HUDEP-2 (cell line): Measurements from ENCODE around the gene SOD1.
"Not testable (repeated sequence)": the region's sequence is repeated elsewhere in the genome, so short reads cannot be mapped to it uniquely, and the experiment has no call there.

ENCODE experiments used
- DNase-seq, 76 experiments: peaks; one replicate each; lab custom pipeline; 2025; ENCODE audit not compliant: unreplicated experiment in 76 of 76; lab: John Stamatoyannopoulos, UW

SOD1 gene

DNA sequence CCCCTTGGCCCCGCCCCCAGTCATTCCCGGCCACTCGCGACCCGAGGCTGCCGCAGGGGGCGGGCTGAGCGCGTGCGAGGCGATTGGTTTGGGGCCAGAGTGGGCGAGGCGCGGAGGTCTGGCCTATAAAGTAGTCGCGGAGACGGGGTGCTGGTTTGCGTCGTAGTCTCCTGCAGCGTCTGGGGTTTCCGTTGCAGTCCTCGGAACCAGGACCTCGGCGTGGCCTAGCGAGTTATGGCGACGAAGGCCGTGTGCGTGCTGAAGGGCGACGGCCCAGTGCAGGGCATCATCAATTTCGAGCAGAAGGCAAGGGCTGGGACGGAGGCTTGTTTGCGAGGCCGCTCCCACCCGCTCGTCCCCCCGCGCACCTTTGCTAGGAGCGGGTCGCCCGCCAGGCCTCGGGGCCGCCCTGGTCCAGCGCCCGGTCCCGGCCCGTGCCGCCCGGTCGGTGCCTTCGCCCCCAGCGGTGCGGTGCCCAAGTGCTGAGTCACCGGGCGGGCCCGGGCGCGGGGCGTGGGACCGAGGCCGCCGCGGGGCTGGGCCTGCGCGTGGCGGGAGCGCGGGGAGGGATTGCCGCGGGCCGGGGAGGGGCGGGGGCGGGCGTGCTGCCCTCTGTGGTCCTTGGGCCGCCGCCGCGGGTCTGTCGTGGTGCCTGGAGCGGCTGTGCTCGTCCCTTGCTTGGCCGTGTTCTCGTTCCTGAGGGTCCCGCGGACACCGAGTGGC, at the start of gene SOD1:
SOD1 (plus strand) TSS at position 158 of the 723 bp plus-strand sequence; CDS start at position 235, 77 bp downstream.
- DNase-seq = peak; percentile 46 to 99 (median 96)

DNA sequence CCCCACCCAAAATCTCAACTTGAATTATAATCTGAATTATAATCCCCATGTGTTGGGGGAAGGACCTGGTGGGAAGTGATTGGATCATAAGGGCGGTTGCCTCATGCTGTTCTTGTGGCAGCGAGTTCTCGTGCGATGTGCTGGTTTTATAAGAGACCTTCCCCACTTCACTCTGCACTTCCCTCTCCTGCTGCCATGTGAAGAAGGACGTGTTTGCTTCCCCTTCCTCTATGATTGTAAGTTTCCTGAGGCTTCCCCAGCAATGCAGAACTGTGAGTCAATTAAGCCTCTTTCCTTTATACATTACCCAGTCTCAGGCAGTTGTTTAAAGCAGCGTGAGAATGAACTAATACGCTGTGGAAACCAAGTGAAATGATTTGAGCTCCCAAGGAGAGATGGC, 48.0 kb upstream of the SOD1 start:
- DNase-seq = no peak

DNA sequence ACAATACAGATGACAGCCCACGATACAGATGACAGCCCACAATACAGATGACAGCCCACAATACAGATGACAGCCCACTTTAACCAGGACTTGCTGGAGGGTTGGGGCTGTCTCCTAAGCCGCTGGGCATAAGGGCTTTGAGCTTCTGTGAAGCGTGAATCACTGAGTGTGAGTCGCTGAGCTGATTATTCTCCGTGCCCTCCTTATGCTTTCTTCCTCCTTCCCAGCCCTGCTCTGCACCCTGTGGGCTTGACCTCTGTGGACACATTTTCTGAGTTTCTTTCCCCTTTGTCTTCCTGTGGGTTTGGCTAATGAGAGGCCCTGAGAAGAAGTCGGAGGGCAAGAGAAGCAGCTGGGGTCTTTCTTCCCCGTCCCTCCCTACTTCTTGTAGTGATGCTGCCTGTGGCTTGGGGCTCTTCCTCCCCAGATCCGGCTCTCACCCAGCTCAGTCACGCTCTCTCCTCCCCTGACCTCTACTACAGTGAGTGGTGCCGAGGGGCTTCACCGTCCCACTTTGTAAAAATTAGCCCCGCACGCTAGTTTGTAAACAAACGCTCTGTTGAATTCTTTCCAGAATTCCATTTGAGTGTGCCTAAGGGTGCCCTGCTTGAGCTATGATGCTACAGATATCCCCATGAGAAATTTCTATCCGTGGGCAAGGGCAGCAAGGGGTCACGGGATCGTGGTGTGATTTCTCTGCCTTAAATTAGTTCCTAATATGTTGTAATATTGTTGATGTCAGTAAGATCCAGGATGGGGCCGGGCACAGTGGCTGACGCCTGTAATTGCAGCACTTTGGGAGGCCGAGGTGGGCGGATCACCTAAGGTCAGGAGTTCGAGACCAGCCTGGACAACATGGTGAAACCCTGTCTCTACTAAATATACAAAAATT, 46.4 kb upstream of the SOD1 start:
- no peak for DNase-seq

DNA sequence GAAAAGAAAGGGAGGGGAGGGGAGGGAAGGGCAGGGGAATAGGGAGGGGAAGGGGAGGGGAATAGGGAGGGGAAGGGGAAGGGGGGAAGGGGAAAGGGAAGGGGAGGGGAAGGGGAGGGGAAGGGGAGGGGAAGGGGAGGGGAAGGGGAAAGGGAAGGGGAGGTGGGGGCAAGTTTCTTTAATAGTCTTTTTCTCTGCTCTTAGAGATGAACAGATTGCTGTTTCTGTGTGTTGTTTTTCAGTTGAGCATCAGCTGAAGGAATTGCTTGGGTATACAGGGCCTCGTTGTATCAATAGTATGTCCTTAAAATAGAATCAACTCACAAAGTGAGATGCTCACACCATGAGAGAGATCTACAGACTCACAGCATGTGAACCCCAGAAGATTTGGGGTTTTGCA, 44.8 kb upstream of the SOD1 start:
- DNase-seq = no peak

DNA sequence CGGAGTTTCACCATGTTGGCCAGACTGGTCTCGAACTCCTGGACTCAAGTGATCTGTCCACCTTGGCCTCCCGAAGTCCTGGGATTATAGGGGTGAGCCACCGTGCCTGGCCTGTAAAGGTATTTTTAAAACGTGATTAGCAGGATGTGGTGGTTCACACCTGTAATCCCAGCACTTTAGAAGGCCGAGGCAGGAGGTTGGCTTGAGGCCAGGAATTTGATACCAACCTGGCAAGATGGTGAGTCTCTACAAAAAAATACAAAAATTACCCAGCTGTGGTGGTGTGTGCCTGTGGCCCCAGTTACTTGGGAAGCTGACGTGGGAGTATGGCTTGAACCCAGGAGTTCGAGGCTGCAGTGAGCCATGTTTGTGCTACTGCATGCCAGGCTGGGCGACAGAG, 43.3 kb upstream of the SOD1 start:
- DNase-seq = no peak

DNA sequence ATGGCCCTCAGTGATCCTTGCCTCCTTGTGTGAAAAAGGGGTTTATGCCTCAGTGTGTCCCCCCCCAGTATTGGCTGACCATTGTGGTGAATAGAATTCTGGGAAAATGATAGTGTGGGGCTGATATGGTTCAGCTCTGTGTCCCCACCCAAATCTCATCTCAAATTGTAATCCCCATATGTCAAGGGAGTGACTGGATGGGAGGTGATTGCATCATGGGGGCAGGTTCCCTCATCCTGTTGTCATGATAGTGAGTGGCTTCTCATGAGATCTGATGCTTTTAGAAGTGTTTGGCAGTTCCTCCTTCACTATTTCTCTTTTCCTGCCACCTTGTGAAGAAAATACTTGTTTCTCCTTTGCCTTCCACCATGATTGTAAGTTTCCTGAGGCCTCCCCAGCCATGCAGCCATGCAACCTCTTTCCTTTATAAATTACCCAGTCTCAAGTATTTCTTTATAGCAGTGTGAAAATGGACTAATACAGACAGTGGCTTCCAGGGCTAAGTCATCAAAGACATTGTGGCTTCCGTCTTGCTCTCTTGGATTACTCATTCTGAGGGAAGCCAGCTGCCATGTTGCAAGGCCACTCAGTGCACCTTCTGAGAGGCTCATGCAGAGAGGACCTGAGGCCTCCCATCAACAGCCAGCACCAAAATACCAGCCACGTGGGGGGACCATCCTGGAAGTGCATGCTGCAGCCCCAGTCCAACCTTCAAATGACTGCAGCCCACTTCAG, 40.6 kb upstream of the SOD1 start:
- DNase-seq = no peak

DNA sequence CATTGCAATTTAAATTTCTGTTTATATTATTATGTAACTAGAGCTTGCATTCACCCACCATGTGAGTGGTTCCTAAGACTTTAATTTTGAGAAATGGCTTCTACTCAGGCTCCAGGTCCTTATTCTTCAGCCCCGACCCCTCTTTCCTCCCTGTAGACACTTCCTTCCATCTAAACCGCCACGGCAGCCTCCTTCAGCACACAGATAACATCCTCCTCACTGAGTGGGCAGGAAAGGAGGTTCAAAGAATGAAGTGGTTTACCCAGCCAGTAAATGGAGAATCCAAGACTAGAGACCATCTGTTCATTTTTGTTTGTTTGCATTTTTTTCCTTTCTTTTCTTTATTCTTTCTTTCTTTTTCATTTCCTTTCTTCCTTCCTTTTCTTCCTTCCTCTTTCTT, 37.1 kb upstream of the SOD1 start:
- no peak for DNase-seq

DNA sequence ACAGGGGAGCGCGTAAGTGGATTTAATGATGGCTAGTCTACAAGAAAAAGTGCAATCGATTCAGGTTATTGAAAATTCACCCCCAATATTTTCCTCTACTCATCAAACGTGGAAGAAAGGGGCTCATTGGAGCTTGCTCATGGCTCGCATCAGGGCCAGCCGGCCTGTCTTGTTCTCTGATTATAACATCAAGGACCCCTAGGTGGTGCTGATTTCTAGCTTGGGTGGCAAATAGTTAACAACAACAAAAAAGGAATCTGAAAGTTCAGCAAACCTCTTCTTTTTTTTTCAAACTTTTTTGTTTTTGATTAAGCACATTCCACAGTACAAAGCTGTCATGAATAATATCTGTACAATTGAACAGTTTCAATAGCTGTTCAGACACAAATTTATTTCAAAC, 35.8 kb upstream of the SOD1 start:
- DNase-seq = peak in 2 of 76 experiments; percentile 13 to 22

DNA sequence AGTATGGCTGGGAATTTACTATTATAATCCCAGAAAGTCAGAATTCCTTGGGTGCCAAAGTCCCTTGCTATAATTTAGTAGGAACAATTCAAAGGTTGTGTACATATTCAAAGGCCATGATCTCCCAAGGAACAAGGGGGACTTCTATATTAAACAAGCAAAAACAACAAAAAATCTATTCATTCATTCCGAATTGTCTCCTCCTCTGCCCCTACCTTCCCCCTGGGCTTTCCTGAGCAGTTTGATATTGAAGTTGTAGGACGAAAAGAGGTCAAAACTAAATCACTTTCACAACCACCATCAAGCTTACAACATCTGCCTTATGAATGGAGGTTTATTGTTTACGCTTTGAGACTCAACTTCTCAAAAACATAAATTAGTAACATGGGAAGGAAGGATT, 35.3 kb upstream of the SOD1 start:
- no peak for DNase-seq

DNA sequence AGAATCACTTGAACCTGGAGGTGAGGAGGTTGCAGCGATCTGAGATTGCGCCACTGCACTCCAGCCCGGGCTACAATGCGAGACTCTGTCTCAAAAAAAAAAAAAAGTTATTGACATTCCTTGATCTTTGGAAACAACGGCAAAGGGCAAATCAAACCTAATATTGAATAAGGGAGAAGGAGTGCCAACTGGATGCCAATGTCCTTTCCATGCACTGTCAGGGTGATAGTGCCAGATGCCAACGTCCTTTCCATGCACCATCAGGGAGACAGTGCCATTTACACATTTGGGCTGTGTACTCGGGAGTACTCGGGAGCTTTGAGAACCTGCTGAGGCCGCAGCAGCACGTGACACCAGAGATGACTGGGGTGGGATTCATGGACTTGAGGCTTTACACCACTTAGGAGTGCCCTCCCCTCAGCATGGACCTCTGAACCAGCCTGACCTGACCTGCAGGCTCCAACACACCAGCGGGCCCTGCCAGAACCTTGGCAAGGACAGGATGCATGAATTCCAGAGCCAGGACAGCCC, 34.5 kb upstream of the SOD1 start:
- no peak for DNase-seq

DNA sequence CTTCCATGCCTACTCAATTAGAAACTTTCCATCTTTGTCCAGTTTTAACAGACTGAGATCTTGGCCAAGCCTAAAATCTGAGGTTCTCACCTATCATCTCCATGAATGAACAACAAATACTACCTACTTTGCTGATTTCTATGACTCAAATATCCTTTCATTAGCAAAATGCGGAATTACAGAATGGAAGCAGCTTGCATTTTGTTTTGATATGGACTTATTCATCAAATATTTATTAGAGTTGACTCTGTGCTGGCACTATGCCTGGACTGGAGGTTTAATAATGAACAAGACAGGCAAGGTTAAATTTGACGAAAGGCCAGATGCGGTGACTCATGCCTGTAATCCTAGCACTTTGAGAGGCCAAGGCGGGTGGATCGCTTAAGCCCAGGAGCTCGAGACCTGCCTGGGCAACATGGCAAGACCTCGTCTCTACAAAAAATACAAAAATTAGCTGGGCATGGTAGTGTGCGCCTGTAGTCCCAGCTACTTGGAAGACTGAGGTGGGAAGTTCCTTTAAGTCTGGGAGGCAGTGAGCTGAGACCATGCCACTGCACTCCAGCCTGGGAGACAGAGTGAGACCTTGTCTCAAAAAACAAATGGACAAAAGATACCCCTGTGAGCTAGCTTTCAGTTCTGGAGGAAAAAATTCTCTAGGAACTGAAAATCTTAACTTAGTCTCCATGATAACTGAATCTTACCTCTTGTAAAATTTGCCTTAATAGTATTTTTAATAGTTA, 29.4 kb upstream of the SOD1 start:
- peak in 7 of 76 experiments; percentile 7 to 45 (median 20) for DNase-seq

DNA sequence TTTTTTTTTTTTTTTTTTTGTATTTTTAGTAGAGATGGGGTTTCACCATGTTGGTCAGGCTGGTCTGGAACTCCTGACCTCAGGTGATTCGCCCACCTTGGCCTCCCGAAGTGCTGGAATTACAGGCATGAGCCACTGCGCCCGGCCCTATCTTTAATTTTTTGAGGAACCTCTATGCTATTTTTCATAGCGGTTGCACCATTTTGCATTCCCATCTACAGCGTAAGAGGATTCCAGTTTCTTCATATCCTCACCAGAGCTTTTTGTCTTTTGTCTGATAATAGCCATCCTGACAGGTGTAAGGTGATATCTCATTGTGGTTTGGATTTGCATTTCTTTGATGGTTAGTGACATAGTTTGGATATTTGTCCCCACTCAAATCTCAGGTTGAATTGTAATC, 27.6 kb upstream of the SOD1 start:
- not testable (repeated sequence) for DNase-seq

DNA sequence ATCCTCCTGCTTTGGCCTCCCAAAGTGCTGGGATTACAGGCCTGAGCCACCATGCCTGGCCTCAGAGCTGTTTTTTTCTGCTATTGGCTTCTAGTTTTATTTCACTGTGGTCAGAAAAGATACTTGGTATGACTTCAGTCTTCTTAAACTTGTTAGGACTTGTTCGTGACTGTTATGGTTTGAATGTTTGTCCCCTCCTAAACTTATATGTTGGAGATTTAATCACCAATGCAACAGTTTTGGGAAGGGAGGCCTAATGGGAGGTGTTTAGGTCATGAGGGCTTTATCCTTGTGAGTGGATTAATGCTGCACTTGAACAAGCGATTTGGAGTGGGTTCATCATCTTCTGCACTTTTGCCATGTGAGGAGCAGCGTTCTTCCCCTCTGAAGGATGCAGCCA, 24.5 kb upstream of the SOD1 start:
- DNase-seq = no peak

DNA sequence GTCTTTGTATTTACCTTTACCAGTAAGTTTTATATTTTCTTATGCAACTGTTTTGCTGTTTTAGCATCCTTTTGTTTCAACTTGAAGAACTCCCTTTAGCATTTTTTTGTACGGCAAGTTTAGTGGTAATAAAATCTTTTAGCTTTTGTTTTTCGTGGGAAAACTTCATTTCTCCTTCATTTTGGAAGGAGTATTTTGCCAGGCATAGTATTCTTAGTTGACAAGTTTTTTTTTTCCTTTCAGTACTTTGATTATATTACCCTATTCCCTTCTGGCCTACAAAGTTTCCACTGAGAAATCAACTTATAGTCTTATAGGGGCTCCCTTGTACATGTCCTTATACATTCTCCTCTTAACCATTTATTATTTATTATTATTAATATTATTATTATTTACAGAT, 22.6 kb upstream of the SOD1 start:
- DNase-seq = no peak

DNA sequence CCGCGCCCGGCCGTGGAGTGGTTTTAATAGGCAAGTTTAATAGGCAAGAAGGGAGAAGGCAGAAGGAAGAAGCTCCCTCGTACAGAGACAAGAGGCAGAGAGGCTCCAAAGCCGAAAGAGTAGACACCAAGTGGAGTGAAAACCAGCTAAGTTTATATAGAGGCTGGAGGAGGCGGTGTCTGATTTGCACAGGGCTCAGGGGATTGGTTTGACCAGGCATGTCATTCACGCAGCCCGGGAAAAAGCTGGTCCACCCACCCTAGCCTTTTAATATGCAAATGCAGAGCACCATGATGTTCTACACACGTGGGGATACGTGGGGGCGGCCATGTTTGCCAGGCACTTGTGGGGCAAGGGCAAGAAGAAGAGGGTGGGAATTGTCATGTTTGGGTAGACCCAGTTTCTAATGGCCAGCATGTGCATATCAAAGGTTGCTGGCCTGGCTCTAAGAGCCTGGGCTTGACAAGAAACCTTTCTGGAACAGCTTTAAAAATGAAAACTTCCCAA, 18.0 kb upstream of the SOD1 start:
- DNase-seq = no peak

DNA sequence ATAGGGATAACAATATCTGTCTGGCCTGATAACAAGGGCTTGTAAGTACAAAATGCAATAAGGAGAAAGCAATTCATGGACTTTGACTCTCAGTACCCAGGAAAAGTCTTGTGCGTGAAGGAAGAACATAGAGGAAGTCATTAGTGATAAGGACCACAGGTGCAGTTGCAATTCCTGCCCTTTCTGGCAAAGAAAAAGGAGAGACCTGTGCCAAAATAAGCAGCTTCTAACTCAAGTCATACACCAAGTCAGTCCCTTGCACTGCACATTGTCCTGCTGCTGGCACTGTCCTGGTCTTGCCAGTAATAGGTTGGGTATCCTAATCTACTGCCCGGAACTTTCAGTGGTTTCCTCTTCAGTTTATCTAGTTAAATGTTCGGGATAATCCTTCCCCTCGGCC, 14.8 kb upstream of the SOD1 start:
- no peak for DNase-seq

DNA sequence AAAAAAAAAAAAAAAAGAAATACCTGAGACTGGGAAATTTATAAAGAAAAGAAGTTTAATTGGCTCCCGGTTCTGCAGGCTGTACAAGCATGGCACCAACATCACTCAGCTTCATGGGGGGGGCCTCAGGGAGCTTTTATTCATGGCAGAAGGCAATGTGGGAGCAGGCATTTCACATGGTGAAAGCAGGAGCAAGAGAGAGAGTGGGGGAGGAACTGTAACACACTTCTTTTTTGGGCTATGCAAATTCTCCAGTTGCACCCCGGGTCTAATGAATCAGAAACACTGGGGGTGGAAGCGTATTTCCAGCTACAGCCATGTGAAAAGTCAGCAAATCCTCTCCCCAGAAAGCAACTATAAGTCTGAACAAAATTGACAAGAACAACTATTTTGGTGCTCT, 11.8 kb upstream of the SOD1 start:
- no peak for DNase-seq

DNA sequence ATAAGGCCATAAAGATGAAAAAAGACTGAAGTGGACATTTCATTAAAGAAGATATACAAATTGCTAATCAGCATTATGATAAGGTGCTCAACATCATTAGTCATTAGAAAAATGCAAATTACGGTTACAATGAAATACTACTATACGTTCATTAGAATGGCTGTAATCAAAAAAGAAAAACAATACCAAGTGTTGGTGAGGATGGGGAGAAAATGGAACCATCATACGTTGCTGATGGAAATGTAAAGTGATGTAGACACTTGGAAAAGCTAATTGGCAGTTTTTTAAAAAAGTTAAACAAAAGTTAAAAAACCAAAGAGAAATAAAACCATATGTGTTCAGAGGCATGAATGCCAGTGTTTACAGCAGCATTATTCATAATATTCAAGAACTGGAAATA, 8.6 kb upstream of the SOD1 start:
- DNase-seq = no peak

DNA sequence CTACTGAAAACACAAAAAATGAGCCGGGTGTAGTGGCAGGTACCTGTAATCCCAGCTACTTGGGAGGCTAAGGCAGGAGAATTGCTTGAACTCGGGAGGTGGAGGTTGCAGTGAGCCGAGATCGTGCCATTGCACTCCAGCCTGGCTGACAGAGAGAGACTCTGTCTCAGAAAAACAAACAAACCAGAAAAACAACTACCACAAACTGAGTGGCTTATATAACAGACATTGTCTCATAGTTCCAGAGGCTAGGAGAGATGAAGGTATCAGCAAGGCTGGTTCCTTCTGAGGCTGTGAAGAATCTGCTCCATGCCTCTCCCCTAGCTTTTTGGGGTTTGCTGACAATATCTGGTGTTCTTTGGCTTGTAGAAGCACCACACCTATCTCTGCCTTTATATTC, 8.0 kb upstream of the SOD1 start:
- not testable (repeated sequence) for DNase-seq

DNA sequence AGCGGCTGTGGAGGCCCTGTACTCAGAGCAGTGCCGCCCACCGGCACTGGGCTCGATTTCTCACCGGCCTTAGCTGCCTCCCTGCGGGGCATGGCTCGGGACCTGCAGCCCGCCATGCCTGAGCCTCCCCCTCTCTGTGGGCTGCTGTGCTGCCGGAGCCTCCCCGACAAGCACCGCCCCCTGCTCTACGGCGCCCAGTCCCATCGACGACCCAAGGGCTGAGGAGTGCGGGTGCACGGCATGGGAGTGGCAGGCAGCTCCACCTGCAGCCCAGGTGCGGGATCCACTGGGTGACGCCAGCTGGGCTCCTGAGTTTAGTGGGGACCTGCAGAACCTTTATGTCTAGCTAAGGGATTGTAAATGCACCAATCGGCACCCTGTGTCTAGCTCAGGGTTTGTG, 5.2 kb upstream of the SOD1 start:
- DNase-seq = no peak
